Uterus (tissue), 2 donors: ENCODE measurements around the gene LTBP1.

Source experiments
- CTCF ChIP-seq, 4 experiments: fragments of 200-600 bp in 2 of 4; fragments of 450-650 bp in 2 of 4; sonication (generic) in 2 of 4; IDR thresholded peaks; one replicate each; pipeline ENCODE4 v1.5.1; 2016 to 2019; ENCODE audit warnings: antibody characterized with exemption in 4 of 4, mild to moderate bottlenecking in 2 of 4, moderate library complexity in 1 of 4
- POLR2A ChIP-seq, 2 donors: fragments of 450-650 bp; IDR thresholded peaks; one replicate each; pipeline ENCODE4 v1.6.1; 2016; ENCODE audit warnings: antibody characterized with exemption in 2 of 2, mild to moderate bottlenecking in 1 of 2, moderate library complexity in 1 of 2

GRCh38 chr2:33278245-33278943 lies 331.6 kb downstream of the LTBP1 start:
- no peak for TF ChIP-seq CTCF (IDR thresholded peaks at IDR 0.05)
- no peak for TF ChIP-seq POLR2A (IDR thresholded peaks at IDR 0.05)
